ENCODE data around the gene ZNF419. TPM values are rescaled to one million over a fixed set of nuclear protein-coding genes. Genes with fewer than 3 reads are reported as not detected.
A peak's percentile ranks its signal among the peaks of the same experiment; 100 is the strongest.

Gene ZNF419
- total RNA-seq, 6 experiments from 2014 or later, result 2.4 to 4.7 (median 3.4) TPM

DNA sequence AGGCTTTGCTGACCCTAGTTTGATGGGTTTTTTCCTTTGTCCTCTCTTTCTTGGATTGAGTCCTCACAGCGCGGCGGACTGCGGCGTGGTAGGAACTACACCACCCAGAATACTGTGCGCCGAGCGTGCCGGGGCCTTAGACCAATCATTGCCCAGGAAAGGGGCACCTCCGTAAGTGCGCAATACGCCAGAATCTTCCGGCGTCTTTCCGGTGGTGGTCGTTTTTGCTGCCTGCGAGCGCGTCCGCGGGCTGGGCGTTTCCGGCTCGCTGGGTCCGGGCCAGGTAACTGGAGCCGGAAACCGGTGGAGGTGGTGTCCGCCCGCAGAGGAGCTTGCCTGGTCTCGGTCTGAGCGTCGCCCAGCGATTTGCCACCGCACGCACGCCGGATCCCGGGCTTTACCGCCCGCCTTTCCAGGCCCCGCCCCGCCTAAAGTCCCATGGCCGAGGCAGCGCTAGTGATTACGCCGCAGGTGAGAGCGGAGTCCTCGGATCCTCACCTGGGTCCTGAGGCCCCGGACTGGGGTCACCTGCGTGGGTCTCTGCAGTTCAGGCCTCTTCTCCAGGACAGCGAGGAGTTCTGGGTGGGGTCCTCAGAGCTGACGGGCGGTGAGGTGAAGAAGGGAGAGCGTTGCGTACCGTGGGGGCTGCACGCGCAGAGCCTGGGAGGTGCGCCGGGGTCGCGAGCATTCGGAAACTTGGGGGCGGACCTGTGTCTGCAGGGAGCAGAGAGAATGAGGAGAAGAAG is 39.8 kb downstream of the ZNF419 start, which contains the start of gene ZNF549:
Gene ZNF549, plus strand, starts transcription at position 221 of the 746 bp plus-strand sequence. Its CDS starts 218 bp downstream, at position 439.
- peak; percentile 80 to 91 (median 87) for DNase-seq
- H3K36me3 ChIP-seq, result peaks cover 0 to 3% (median 1%) of the 10 kb centered on the region in 4 donors
- peak; percentile 99 to 100 (median 100) for ATAC-seq
- no peaks in the 10 kb centered on the region for H3K27me3 ChIP-seq
- WGBS (ENCODE audit: insufficient coverage, low coverage, low lambda C conversion rate, missing lambda C conversion rate), result 3% methylated on average over 38 of the region's 64 CpGs
- peak within 1 kb of the TSS in 2 of 3 donors; percentile 31 to 47 for H3K27ac ChIP-seq
- TF ChIP-seq POLR2A (IDR thresholded peaks at IDR 0.05), result no peak
- TF ChIP-seq, protein P1, sequence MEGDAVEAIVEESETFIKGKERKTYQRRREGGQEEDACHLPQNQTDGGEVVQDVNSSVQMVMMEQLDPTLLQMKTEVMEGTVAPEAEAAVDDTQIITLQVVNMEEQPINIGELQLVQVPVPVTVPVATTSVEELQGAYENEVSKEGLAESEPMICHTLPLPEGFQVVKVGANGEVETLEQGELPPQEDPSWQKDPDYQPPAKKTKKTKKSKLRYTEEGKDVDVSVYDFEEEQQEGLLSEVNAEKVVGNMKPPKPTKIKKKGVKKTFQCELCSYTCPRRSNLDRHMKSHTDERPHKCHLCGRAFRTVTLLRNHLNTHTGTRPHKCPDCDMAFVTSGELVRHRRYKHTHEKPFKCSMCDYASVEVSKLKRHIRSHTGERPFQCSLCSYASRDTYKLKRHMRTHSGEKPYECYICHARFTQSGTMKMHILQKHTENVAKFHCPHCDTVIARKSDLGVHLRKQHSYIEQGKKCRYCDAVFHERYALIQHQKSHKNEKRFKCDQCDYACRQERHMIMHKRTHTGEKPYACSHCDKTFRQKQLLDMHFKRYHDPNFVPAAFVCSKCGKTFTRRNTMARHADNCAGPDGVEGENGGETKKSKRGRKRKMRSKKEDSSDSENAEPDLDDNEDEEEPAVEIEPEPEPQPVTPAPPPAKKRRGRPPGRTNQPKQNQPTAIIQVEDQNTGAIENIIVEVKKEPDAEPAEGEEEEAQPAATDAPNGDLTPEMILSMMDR (IDR thresholded peaks at IDR 0.05), result no peak
- peak within 1 kb of the TSS; percentile 54 to 75 (median 61) for H3K4me3 ChIP-seq
- H3K9me3 ChIP-seq, result peaks cover 0 to 19% (median 1%) of the 10 kb centered on the region in 4 donors
- H3K4me1 ChIP-seq, result peaks cover 0 to 5% (median 0%) of the 10 kb centered on the region in 4 donors
- intact Hi-C loops (cut with DNase I), result no loop called here

DNA sequence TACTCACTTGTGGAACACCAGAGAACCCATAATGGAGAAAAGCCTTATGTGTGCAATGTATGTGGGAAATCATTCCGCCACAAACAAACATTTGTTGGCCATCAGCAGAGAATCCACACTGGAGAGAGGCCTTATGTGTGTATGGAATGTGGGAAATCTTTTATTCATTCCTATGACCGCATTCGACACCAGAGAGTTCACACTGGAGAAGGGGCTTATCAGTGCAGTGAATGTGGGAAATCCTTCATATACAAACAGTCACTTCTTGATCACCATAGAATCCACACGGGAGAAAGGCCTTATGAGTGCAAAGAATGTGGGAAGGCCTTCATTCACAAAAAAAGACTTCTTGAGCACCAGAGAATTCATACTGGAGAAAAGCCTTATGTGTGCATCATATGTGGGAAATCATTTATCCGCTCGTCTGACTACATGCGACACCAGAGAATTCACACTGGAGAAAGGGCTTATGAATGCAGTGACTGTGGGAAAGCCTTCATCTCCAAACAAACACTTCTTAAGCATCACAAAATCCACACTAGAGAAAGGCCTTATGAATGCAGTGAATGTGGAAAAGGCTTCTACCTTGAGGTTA is 50.5 kb downstream of the ZNF419 start:
- H3K36me3 ChIP-seq, result peaks cover 0 to 20% (median 0%) of the 10 kb centered on the region in 4 donors
- no peak for TF ChIP-seq POLR2A (IDR thresholded peaks at IDR 0.05)
- TF ChIP-seq, protein P1 (IDR thresholded peaks at IDR 0.05), result no peak
- peaks cover 0 to 67% (median 32%) of the 10 kb centered on the region in 4 donors for H3K9me3 ChIP-seq
- DNase-seq (no peak), ATAC-seq (no peak)
- no peak overlapping the region for H3K27ac ChIP-seq
- no peaks in the 10 kb centered on the region for H3K4me1 ChIP-seq
- H3K27me3 ChIP-seq, result no peaks in the 10 kb centered on the region
- 95% methylated on average over 7 of the region's 7 CpGs for WGBS (ENCODE audit: insufficient coverage, low coverage, low lambda C conversion rate, missing lambda C conversion rate)
- intact Hi-C loops (cut with DNase I), result no loop called here
- H3K4me3 ChIP-seq, result no peak overlapping the region

Small RNA genes within 50 kb of the gene (small RNA-seq; reads per million reads assigned to genes)
- 0 reads per million in 2 experiments for gene VN1R107P

Other genes with a start within 250 kb of the ZNF419 start
- 1 to 10 TPM; 3.9 to 6.3 (median 5.5) TPM for gene ZNF805, start 247.1 kb upstream of the ZNF419 start, total RNA-seq
- 10 to 100 TPM; 15.7 to 24.2 (median 21.8) TPM for gene ZNF460, start 207.3 kb upstream of the ZNF419 start, total RNA-seq
- gene ZNF543, start 167.3 kb upstream of the ZNF419 start, total RNA-seq, result 1 to 10 TPM; 1.9 to 2.7 (median 2.4) TPM
- gene ZNF304, start 136.5 kb upstream of the ZNF419 start, total RNA-seq, result 1 to 10 TPM; 1.5 to 2.8 (median 2.1) TPM
- gene TRAPPC2B, start 124.2 kb upstream of the ZNF419 start, total RNA-seq, result 10 to 100 TPM in 1 of 6 experiments, 1 to 10 TPM in 5; 1.1 to 10.8 (median 3.1) TPM
- 1 to 10 TPM in 2 of 6 experiments, under 1 TPM in 4; 0.31 to 1.6 (median 0.93) TPM for gene ZNF547, start 124.2 kb upstream of the ZNF419 start, total RNA-seq
- 1 to 10 TPM; 2.3 to 7.0 (median 4.8) TPM for gene ZNF548, start 97.9 kb upstream of the ZNF419 start, total RNA-seq
- 1 to 10 TPM; 1.8 to 4.6 (median 3.4) TPM for gene ZNF17, start 76.6 kb upstream of the ZNF419 start, total RNA-seq
- gene ZNF749, start 52.4 kb upstream of the ZNF419 start, total RNA-seq, result 1 to 10 TPM; 2.2 to 6.0 (median 3.8) TPM
- under 1 TPM; 0.11 to 0.48 (median 0.19) TPM for gene VN1R1, start 30.6 kb upstream of the ZNF419 start, total RNA-seq
- gene ZNF772, start 10.2 kb upstream of the ZNF419 start, total RNA-seq, result 1 to 10 TPM; 1.7 to 4.8 (median 2.6) TPM
- 1 to 10 TPM; 1.3 to 4.1 (median 2.2) TPM for gene ZNF773, start 12.2 kb downstream of the ZNF419 start, total RNA-seq
- gene ZNF549, start 39.6 kb downstream of the ZNF419 start, total RNA-seq, result 1 to 10 TPM in 2 of 6 experiments, under 1 TPM in 4; 0.61 to 1.8 (median 0.90) TPM
- gene ZNF550, start 72.1 kb downstream of the ZNF419 start, total RNA-seq, result 1 to 10 TPM in 5 of 6 experiments, under 1 TPM in 1; 0.92 to 6.9 (median 2.5) TPM
- gene ZNF416, start 91.2 kb downstream of the ZNF419 start, total RNA-seq, result 1 to 10 TPM in 4 of 6 experiments, under 1 TPM in 2; 0.43 to 1.8 (median 1.2) TPM
- gene ZIK1, start 96.4 kb downstream of the ZNF419 start, total RNA-seq, result 1 to 10 TPM in 1 of 6 experiments, under 1 TPM in 5; 0.31 to 4.2 (median 0.39) TPM
- 1 to 10 TPM in 1 of 6 experiments, under 1 TPM in 5; 0.25 to 1.2 (median 0.49) TPM for gene ZNF530, start 112.1 kb downstream of the ZNF419 start, total RNA-seq
- 1 to 10 TPM; 3.6 to 8.9 (median 5.0) TPM for gene ZNF134, start 126.5 kb downstream of the ZNF419 start, total RNA-seq
- 1 to 10 TPM; 1.7 to 5.4 (median 3.9) TPM for gene ZNF211, start 145.4 kb downstream of the ZNF419 start, total RNA-seq
- not detected for gene ZSCAN4, start 181.2 kb downstream of the ZNF419 start, total RNA-seq
- 1 to 10 TPM in 4 of 6 experiments, under 1 TPM in 2; 0.77 to 2.2 (median 1.4) TPM for gene ZNF551, start 194.2 kb downstream of the ZNF419 start, total RNA-seq
- gene ZNF154, start 221.5 kb downstream of the ZNF419 start, total RNA-seq, result 1 to 10 TPM in 1 of 6 experiments, under 1 TPM in 5; 0.31 to 1.2 (median 0.60) TPM
- 1 to 10 TPM; 1.1 to 2.5 (median 1.9) TPM for gene ZNF671, start 239.9 kb downstream of the ZNF419 start, total RNA-seq